Psoas muscle (tissue), 8 donors: ENCODE results near the gene MPP3. TPM values are rescaled to one million over a fixed set of nuclear protein-coding genes. Genes with fewer than 3 reads are reported as not detected.

Source experiments
- ATAC-seq, 4 donors: fragments of 200-7000 bp; cut with Tn5 transposase; one replicate each; pipeline ENCODE4 v1.9.1; 2020; ENCODE audit warnings: moderate library complexity in 3 of 4, mild to moderate bottlenecking in 2 of 4
- DNase-seq, 2 donors: peaks; one replicate each; pipeline ENCODE4 v3.0.0-alpha.2; 2020
- H3K27ac ChIP-seq: fragments of 200-600 bp; one replicate; pipeline ENCODE4 v1.8.0; 2022
- H3K27me3 ChIP-seq, 3 donors: fragments of 200-600 bp in 1 of 3; one replicate each; pipeline versions ENCODE4 v1.6.1 to v1.8.0; 2013 to 2022; ENCODE audit warnings: low read length in 2 of 3, mild to moderate bottlenecking in 2 of 3, moderate library complexity in 1 of 3; ENCODE audit not compliant: insufficient read depth in 3 of 3
- H3K36me3 ChIP-seq, 2 donors: fragments of 200-600 bp in 1 of 2; one replicate each; pipeline versions ENCODE4 v1.6.1 to v1.8.0; 2013 to 2022; ENCODE audit warnings: low read depth in 1 of 2, mild to moderate bottlenecking in 1 of 2, moderate library complexity in 1 of 2; ENCODE audit not compliant: insufficient read depth in 1 of 2
- H3K4me1 ChIP-seq: fragments of 200-600 bp; one replicate; pipeline ENCODE4 v1.8.0; 2022
- H3K4me3 ChIP-seq: fragments of 200-600 bp; one replicate; pipeline ENCODE4 v1.8.0; 2022; ENCODE audit warnings: mild to moderate bottlenecking
- H3K9me3 ChIP-seq: fragments of 200-600 bp; one replicate; pipeline ENCODE4 v1.8.0; 2022
- CTCF ChIP-seq: fragments of 200-600 bp; IDR thresholded peaks from one replicate; pipeline ENCODE4 v1.8.0; 2022; ENCODE audit warnings: antibody characterized with exemption
- WGBS, 3 donors: extraction: QIAGEN DNeasy Blood & Tissue Kit; methylation state at CpG; one replicate each; pipeline versions ENCODE4 v1.1.6 to v1.1.7; 2013; 5-methylcytosine and 5-hydroxymethylcytosine counted together
- intact Hi-C, 2 donors: fragments of 100-400 bp; cut with DNase I; formaldehyde crosslinking; loops; one replicate each; pipeline versions ENCODE4 v1.11.0 to v1.14.2; 2022
- polyA plus RNA-seq, 3 donors: library from polyadenylated mRNA; stranded (reverse); fragments of 200-250 nt; gene quantifications; one replicate each; pipeline ENCODE4 v1.2.3, GENCODE V29; 2013
- total RNA-seq, 4 donors: library from RNA; stranded (reverse); fragmentation: NEBNext Ultra II Directional in 2 of 4; extraction: Animal tissue kit (Norgen Biotek cat#: 25700) in 2 of 4; gene quantifications; one replicate each; pipeline versions ENCODE4 v1.2.1 to v1.2.4, GENCODE V29; 2021 to 2023
- donor health status: healthy with polysubstance abuse.
- donor health status: DM: no; HTN: no; CAD: no; lungs with moderate emphysema.
- donor health status: Bipolar disorder and iron deficiency.
- donor health status: healthy.
- donor health status: DM: yes; HTN: yes; CAD: no.
- donor health status: DM: no; HTN: no; CAD: no.
- donor health status: DM: no; HTN: no; CAD: no.
- donor health status: DM: yes; HTN: yes; CAD: no.

Gene MPP3
- total and polyA plus RNA-seq, 7 donors, result 1.0 to 2.0 (median 1.5) TPM

- no peak for TF ChIP-seq CTCF
- no peak overlapping the region for H3K4me3 ChIP-seq
- ATAC-seq, result no peak
- H3K27me3 ChIP-seq, result no peaks in the 10 kb centered on the region
- no peaks in the 10 kb centered on the region for H3K9me3 ChIP-seq
- H3K36me3 ChIP-seq, result no peaks in the 10 kb centered on the region
- WGBS, 3 donors, result 78 to 88% (median 79%) methylated on average over 7 of the region's 7 CpGs
- no peak overlapping the region for H3K27ac ChIP-seq
- no peak for DNase-seq
- intact Hi-C loops, result loop anchor here in 1 of 2 donors (1.0 kb wide), 1 partner anchor 118 kb away; no protein-coding TSS in a partner anchor
- peaks cover 11% of the 10 kb centered on the region for H3K4me1 ChIP-seq
Measured at GRCh38 chr17:43877031-43877430, 44.1 kb upstream of the MPP3 start.

GRCh38 chr17:43875476-43876147, 42.7 kb upstream of the MPP3 start:
- no peak for TF ChIP-seq CTCF
- no peak for DNase-seq
- Histone ChIP-seq H3K27me3 (peaks cover 0 to 2% (median 0%) of the 10 kb centered on the region in 3 donors), H3K9me3 (no peaks in the 10 kb centered on the region), H3K36me3 (no peaks in the 10 kb centered on the region), H3K4me1 (peaks cover 11% of the 10 kb centered on the region), H3K4me3 (no peak overlapping the region), H3K27ac (no peak overlapping the region)
- ATAC-seq, result no peak
- intact Hi-C loops, result no loop called here
- 92 to 94% (median 93%) methylated on average over 3 of the region's 3 CpGs for WGBS, 3 donors

GRCh38 chr17:43874293-43874692, 41.3 kb upstream of the MPP3 start:
- no peak for ATAC-seq
- Histone ChIP-seq H3K4me1 (peaks cover 6% of the 10 kb centered on the region), H3K4me3 (no peak overlapping the region), H3K36me3 (no peaks in the 10 kb centered on the region), H3K27me3 (peaks cover 0 to 8% (median 0%) of the 10 kb centered on the region in 3 donors), H3K9me3 (no peaks in the 10 kb centered on the region), H3K27ac (no peak overlapping the region)
- TF ChIP-seq CTCF, result no peak
- WGBS, 3 donors, result 82 to 85% (median 84%) methylated on average over 3 of the region's 3 CpGs
- intact Hi-C loops, result no loop called here
- DNase-seq, result no peak

- Histone ChIP-seq H3K36me3 (no peaks in the 10 kb centered on the region), H3K4me1 (peaks cover 5% of the 10 kb centered on the region), H3K27ac (no peak overlapping the region), H3K9me3 (no peaks in the 10 kb centered on the region), H3K4me3 (no peak overlapping the region), H3K27me3 (peaks cover 0 to 8% (median 0%) of the 10 kb centered on the region in 3 donors)
- WGBS, 3 donors, result 68 to 73% (median 72%) methylated on average over 6 of the region's 6 CpGs
- TF ChIP-seq CTCF, result no peak
- intact Hi-C loops, result no loop called here
- DNase-seq (no peak), ATAC-seq (no peak)
Measured at GRCh38 chr17:43873815-43874214, 40.9 kb upstream of the MPP3 start.

- DNase-seq (no peak), ATAC-seq (no peak)
- Histone ChIP-seq H3K27me3 (peaks cover 0 to 8% (median 0%) of the 10 kb centered on the region in 3 donors), H3K4me1 (no peaks in the 10 kb centered on the region), H3K4me3 (no peak overlapping the region), H3K36me3 (no peaks in the 10 kb centered on the region), H3K27ac (no peak overlapping the region), H3K9me3 (no peaks in the 10 kb centered on the region)
- intact Hi-C loops, result no loop called here
- 58 to 65% (median 63%) methylated on average over 5 of the region's 5 CpGs for WGBS, 3 donors
- TF ChIP-seq CTCF, result no peak
Measured at GRCh38 chr17:43873091-43873490, 40.1 kb upstream of the MPP3 start.
